ENCODE results near the gene MAP2K6.

The MAP2K6 gene

DNA sequence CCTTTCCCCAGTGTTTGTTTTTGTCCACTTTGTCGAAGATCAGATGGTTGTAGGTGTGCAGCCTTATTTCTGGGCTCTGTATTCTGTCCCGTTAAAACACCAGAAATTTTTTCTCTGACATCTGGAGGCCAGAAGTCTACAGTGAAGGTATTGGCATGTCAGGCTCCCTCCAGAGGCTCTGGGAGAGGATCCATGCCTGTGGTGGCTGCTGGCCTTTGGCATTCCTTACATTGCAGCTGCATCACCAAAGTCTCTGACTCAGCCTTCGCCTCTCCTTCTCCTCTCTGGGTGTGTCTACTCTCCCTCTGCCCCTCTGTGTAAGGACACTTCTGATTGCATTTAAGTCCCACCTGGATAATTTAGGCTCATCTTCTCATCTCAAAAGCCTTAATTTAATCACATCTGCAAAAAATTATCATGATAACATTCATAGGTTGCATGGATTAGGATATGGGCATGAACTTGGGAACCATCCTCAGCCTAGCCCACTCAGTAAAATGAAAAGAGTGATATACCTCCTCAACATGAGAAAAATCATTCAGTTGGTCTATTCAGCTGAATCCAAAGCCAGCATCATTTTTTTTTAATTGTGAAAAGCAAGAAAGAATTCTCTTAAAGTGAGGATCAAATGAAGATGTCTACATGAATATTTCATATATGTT is 78.0 kb downstream of the MAP2K6 start:
- H3K4me3 ChIP-seq (ENCODE audit: low read length, poor library complexity, severe bottlenecking): no peak overlapping the region
- no peaks in the 10 kb centered on the region for H3K4me1 ChIP-seq (ENCODE audit: insufficient read depth, low read length, poor library complexity, severe bottlenecking)
- no peaks in the 10 kb centered on the region for H4K20me1 ChIP-seq (ENCODE audit: insufficient read depth, low read length, poor library complexity, severe bottlenecking)
- no peak overlapping the region for H2AFZ ChIP-seq (ENCODE audit: low read length)
- H3K36me3 ChIP-seq (ENCODE audit: insufficient read depth, low read length): no peaks in the 10 kb centered on the region
- H3K79me2 ChIP-seq (ENCODE audit: insufficient read depth, low read length): peaks cover 16% of the 10 kb centered on the region
- H3K9me2 ChIP-seq (replicated peaks; ENCODE audit: low read depth, low read length): no peaks in the 10 kb centered on the region
- TF ChIP-seq EZH2phosphoT487 (IDR thresholded peaks at IDR 0.05; ENCODE audit: borderline replicate concordance): no peak
- TF ChIP-seq CTCF (conservative IDR thresholded peaks at IDR 0.05; ENCODE audit: low read length): no peak
- H3K9ac ChIP-seq (ENCODE audit: low read depth, low read length, poor library complexity, severe bottlenecking): no peak overlapping the region
- no peaks in the 10 kb centered on the region for H3K27me3 ChIP-seq (ENCODE audit: insufficient read depth, low read length, poor library complexity, severe bottlenecking)
- no peaks in the 10 kb centered on the region for H3F3A ChIP-seq (ENCODE audit: low read depth)
- no peak overlapping the region for H3K4me2 ChIP-seq (ENCODE audit: low read depth, low read length, poor library complexity, severe bottlenecking)
- H3K9me3 ChIP-seq (ENCODE audit: insufficient read depth, low read depth, low read length): no peaks in the 10 kb centered on the region

DNA sequence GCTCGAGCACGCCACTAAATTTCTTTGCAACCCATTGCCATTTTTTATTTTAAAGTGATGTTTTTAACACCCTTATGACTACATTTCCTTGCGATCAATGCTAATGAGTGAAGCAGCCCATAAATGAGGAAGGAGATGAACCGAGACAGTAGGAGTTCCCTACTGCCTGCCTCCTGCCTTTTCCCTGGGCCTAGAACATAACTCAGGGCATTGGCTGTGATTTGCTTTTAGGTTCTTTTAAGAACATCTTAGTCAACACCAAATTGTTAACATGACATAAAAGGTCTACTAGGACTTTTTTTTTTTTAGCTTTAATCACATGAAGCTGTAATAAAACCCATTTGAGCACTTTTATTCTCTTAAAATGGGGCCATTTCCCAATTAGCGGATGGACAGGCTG is 81.3 kb downstream of the MAP2K6 start:
- no peak overlapping the region for H3K9ac ChIP-seq (ENCODE audit: low read depth, low read length, poor library complexity, severe bottlenecking)
- H3F3A ChIP-seq (ENCODE audit: low read depth): no peaks in the 10 kb centered on the region
- H3K36me3 ChIP-seq (ENCODE audit: insufficient read depth, low read length): no peaks in the 10 kb centered on the region
- H3K4me2 ChIP-seq (ENCODE audit: low read depth, low read length, poor library complexity, severe bottlenecking): no peak overlapping the region
- H3K79me2 ChIP-seq (ENCODE audit: insufficient read depth, low read length): peaks cover 6% of the 10 kb centered on the region
- H3K4me1 ChIP-seq (ENCODE audit: insufficient read depth, low read length, poor library complexity, severe bottlenecking): no peaks in the 10 kb centered on the region
- no peaks in the 10 kb centered on the region for H3K27me3 ChIP-seq (ENCODE audit: insufficient read depth, low read length, poor library complexity, severe bottlenecking)
- no peaks in the 10 kb centered on the region for H4K20me1 ChIP-seq (ENCODE audit: insufficient read depth, low read length, poor library complexity, severe bottlenecking)
- H3K4me3 ChIP-seq (ENCODE audit: low read length, poor library complexity, severe bottlenecking): no peak overlapping the region
- no peaks in the 10 kb centered on the region for H3K9me2 ChIP-seq (replicated peaks; ENCODE audit: low read depth, low read length)
- no peaks in the 10 kb centered on the region for H3K9me3 ChIP-seq (ENCODE audit: insufficient read depth, low read depth, low read length)
- TF ChIP-seq CTCF (conservative IDR thresholded peaks at IDR 0.05; ENCODE audit: low read length): no peak
- TF ChIP-seq EZH2phosphoT487 (IDR thresholded peaks at IDR 0.05; ENCODE audit: borderline replicate concordance): no peak
- H2AFZ ChIP-seq (ENCODE audit: low read length): no peak overlapping the region

DNA sequence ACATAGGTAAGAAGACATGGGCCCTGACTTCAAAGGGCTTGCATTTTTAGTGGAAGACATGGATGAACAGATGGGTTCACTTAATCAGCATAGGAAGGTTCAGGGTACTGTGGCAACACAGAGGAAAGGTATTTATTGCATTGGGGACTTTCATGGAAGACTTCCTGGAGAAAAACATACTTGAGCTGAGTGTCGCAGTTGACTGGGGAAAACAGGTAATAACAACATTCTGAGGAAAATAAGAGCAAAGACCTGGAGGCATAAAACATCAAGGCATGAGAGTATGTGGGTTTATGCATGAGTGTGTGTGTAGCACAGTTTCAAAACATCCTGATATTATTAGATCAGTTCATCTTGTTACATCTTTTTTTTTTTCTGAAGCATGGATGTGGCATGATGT is 82.7 kb downstream of the MAP2K6 start:
- no peaks in the 10 kb centered on the region for H4K20me1 ChIP-seq (ENCODE audit: insufficient read depth, low read length, poor library complexity, severe bottlenecking)
- no peak overlapping the region for H3K4me3 ChIP-seq (ENCODE audit: low read length, poor library complexity, severe bottlenecking)
- no peak overlapping the region for H3K4me2 ChIP-seq (ENCODE audit: low read depth, low read length, poor library complexity, severe bottlenecking)
- H3K27me3 ChIP-seq (ENCODE audit: insufficient read depth, low read length, poor library complexity, severe bottlenecking): no peaks in the 10 kb centered on the region
- H3K9ac ChIP-seq (ENCODE audit: low read depth, low read length, poor library complexity, severe bottlenecking): no peak overlapping the region
- no peaks in the 10 kb centered on the region for H3K9me2 ChIP-seq (replicated peaks; ENCODE audit: low read depth, low read length)
- no peaks in the 10 kb centered on the region for H3K36me3 ChIP-seq (ENCODE audit: insufficient read depth, low read length)
- no peak overlapping the region for H2AFZ ChIP-seq (ENCODE audit: low read length)
- no peaks in the 10 kb centered on the region for H3K4me1 ChIP-seq (ENCODE audit: insufficient read depth, low read length, poor library complexity, severe bottlenecking)
- H3F3A ChIP-seq (ENCODE audit: low read depth): no peaks in the 10 kb centered on the region
- TF ChIP-seq CTCF (conservative IDR thresholded peaks at IDR 0.05; ENCODE audit: low read length): no peak
- no peak for TF ChIP-seq EZH2phosphoT487 (IDR thresholded peaks at IDR 0.05; ENCODE audit: borderline replicate concordance)
- no peaks in the 10 kb centered on the region for H3K9me3 ChIP-seq (ENCODE audit: insufficient read depth, low read depth, low read length)
- H3K79me2 ChIP-seq (ENCODE audit: insufficient read depth, low read length): peaks cover 6% of the 10 kb centered on the region
